GM12878 (cell line): ENCODE measurements around the gene DMRTA2. TPM values are rescaled to one million over a fixed set of nuclear protein-coding genes. Genes with fewer than 3 reads are reported as not detected.

Experiments
- ATAC-seq: fragments of 200-7000 bp; cut with Tn5 transposase; 3 replicates; pipeline ENCODE4 v1.9.1; 2020; ENCODE audit warnings: mild to moderate bottlenecking, moderate library complexity
- BruUV-seq: library from RNA; stranded (reverse); fragments of 400-500 nt; replicated peaks from 2 replicates; lab custom pipeline; 2021; lab: Mats Ljungman, UMichigan
- CTCF ChIA-PET: fragments of 300-600 bp; sonication (Branson Sonifier 250); formaldehyde crosslinking; extraction: SDS; loops from one replicate; lab custom pipeline; 2021; ENCODE audit warnings: inconsistent platforms; lab: Yijun Ruan, JAX
- POLR2A ChIA-PET: fragments of 350-600 bp; formaldehyde crosslinking; extraction: SDS; loops from one replicate; lab custom pipeline; 2021; ENCODE audit warnings: inconsistent platforms; lab: Charles Lee
- RAD21 ChIA-PET: fragments of 300-600 bp; sonication (Branson Sonifier 250); formaldehyde crosslinking; loops from one replicate; lab custom pipeline; 2023; ENCODE audit warnings: antibody characterized with exemption; ENCODE audit not compliant: unreplicated experiment; lab: Charles Lee
- SMC1A ChIA-PET: fragments of 300-600 bp; sonication (Branson Sonifier 250); formaldehyde crosslinking; loops from one replicate; lab custom pipeline; 2023; ENCODE audit not compliant: unreplicated experiment, uncharacterized antibody; lab: Charles Lee
- DNase-seq: peaks from one replicate; pipeline ENCODE4 v3.0.0-alpha.2; 2011; ENCODE audit warnings: low read depth, low spot score
- FAIRE-seq: peaks from 3 replicates; lab custom pipeline; 2011; peaks lifted over from hg19 to GRCh38; lab: Jason Lieb, UNC
- H2AFZ ChIP-seq: 2 replicates; pipeline ENCODE4 v1.6.0; 2011; ENCODE audit warnings: low read depth, low read length, control low read depth; ENCODE audit not compliant: control insufficient read depth
- H3K27ac ChIP-seq: 2 replicates; pipeline ENCODE4 v1.5.1; 2011; ENCODE audit warnings: control low read depth; ENCODE audit not compliant: control insufficient read depth, insufficient read depth
- H3K27me3 ChIP-seq, 2 experiments: replicated peaks in 1 of 2; 2 replicates each; pipeline versions ENCODE4 v1.6.0 to v1.6.1; 2011; ENCODE audit warnings: low read length in 1 of 2; ENCODE audit not compliant: control insufficient read depth in 2 of 2, insufficient read depth in 2 of 2
- H3K36me3 ChIP-seq, 2 experiments: 2 replicates each; pipeline ENCODE4 v1.5.1; 2011; ENCODE audit warnings: low read length in 1 of 2; ENCODE audit not compliant: control insufficient read depth in 2 of 2, insufficient read depth in 2 of 2
- H3K4me1 ChIP-seq: 2 replicates; pipeline ENCODE4 v1.6.1; 2011; ENCODE audit warnings: mild to moderate bottlenecking, low read length, moderate library complexity, mixed read lengths; ENCODE audit not compliant: control insufficient read depth, insufficient read depth
- H3K4me2 ChIP-seq: 2 replicates; pipeline ENCODE4 v1.6.0; 2011; ENCODE audit warnings: control low read depth; ENCODE audit not compliant: control insufficient read depth, insufficient read depth
- H3K4me3 ChIP-seq: fragments of 200-600 bp; sonication (generic); 2 replicates; pipeline ENCODE4 v1.5.1; 2016
- H3K79me2 ChIP-seq: 2 replicates; pipeline ENCODE4 v1.6.0; 2011; ENCODE audit warnings: low read length; ENCODE audit not compliant: control insufficient read depth, insufficient read depth
- H3K9ac ChIP-seq: 2 replicates; pipeline ENCODE4 v1.8.0; 2011; ENCODE audit warnings: low read length, control low read depth, mixed read lengths; ENCODE audit not compliant: control insufficient read depth, insufficient read depth
- H3K9me3 ChIP-seq: replicated peaks from 3 replicates; pipeline ENCODE4 v1.5.1; 2011; ENCODE audit warnings: mild to moderate bottlenecking, low read length; ENCODE audit not compliant: control insufficient read depth, insufficient read depth
- H4K20me1 ChIP-seq: 2 replicates; pipeline ENCODE4 v1.6.0; 2011; ENCODE audit not compliant: control insufficient read depth, insufficient read depth
- BRCA1 ChIP-seq: IDR thresholded peaks from 2 replicates; pipeline ENCODE4 v1.6.1; 2011; ENCODE audit warnings: low read depth, low read length, improper control_type of control experiment
- EED ChIP-seq: sonication (generic); IDR thresholded peaks from 2 replicates; pipeline ENCODE4 v1.6.1; 2016; ENCODE audit warnings: antibody characterized with exemption, low read depth
- JUND ChIP-seq: IDR thresholded peaks from 2 replicates; pipeline ENCODE4 v1.6.1; 2012; ENCODE audit warnings: low read depth, mild to moderate bottlenecking, low read length, improper control_type of control experiment, moderate library complexity
- KDM1A ChIP-seq: fragments of 200-600 bp; sonication (generic); IDR thresholded peaks from 2 replicates; pipeline ENCODE4 v1.6.1; 2016; ENCODE audit warnings: borderline replicate concordance
- MEF2A ChIP-seq: IDR thresholded peaks from 2 replicates; pipeline ENCODE4 v1.6.1; 2011; ENCODE audit warnings: low read depth, mild to moderate bottlenecking, low read length, moderate library complexity; ENCODE audit not compliant: insufficient read depth
- MYC ChIP-seq: IDR thresholded peaks from 2 replicates; pipeline ENCODE4 v1.6.1; 2011; ENCODE audit warnings: mild to moderate bottlenecking, low read length, moderate library complexity, inconsistent platforms; ENCODE audit not compliant: insufficient read depth, insufficient replicate concordance, insufficient read length, severe bottlenecking
- NRF1 ChIP-seq: conservative IDR thresholded peaks from 2 replicates; pipeline ENCODE4 v1.6.1; 2011; ENCODE audit warnings: mild to moderate bottlenecking, low read depth, low read length, improper control_type of control experiment
- POLR2AphosphoS5 ChIP-seq: IDR thresholded peaks from 2 replicates; pipeline ENCODE4 v1.6.1; 2011; ENCODE audit warnings: mild to moderate bottlenecking, low read length, inconsistent platforms
- RELA ChIP-seq: fragments of 450-650 bp; IDR thresholded peaks from 2 replicates; pipeline ENCODE4 v1.8.0; 2014; ENCODE audit warnings: borderline replicate concordance; ENCODE audit not compliant: partially characterized antibody
- SMAD1 ChIP-seq: fragments of 450-650 bp; IDR thresholded peaks from 2 replicates; pipeline ENCODE4 v1.6.1; 2018; ENCODE audit warnings: mild to moderate bottlenecking, low read depth; ENCODE audit not compliant: partially characterized antibody
- SREBF1 ChIP-seq: IDR thresholded peaks from 2 replicates; pipeline ENCODE4 v1.6.1; 2012; ENCODE audit warnings: mild to moderate bottlenecking, low read length
- SREBF2 ChIP-seq: IDR thresholded peaks from 2 replicates; pipeline ENCODE4 v1.6.1; 2012; ENCODE audit warnings: mild to moderate bottlenecking, low read length
- STAT1 ChIP-seq: fragments of 450-650 bp; conservative IDR thresholded peaks from 2 replicates; pipeline ENCODE4 v1.6.1; 2014; ENCODE audit warnings: antibody characterized with exemption, mild to moderate bottlenecking
- SUPT20H ChIP-seq: IDR thresholded peaks from 2 replicates; pipeline ENCODE4 v1.6.1; 2011; ENCODE audit warnings: low read depth, mild to moderate bottlenecking, low read length, moderate library complexity, borderline replicate concordance; ENCODE audit not compliant: control insufficient read depth
- TAF1 ChIP-seq: IDR thresholded peaks from 2 replicates; pipeline ENCODE4 v1.6.1; 2011; ENCODE audit warnings: mild to moderate bottlenecking, low read depth, low read length, borderline replicate concordance
- WGBS: methylation state at CpG from one replicate; pipeline ENCODE4 v1.1.6; 2016; ENCODE audit warnings: low lambda C conversion rate; ENCODE audit not compliant: insufficient replicate concordance, insufficient coverage; ENCODE audit errors: missing lambda C conversion rate; 5-methylcytosine and 5-hydroxymethylcytosine counted together
- in situ Hi-C: fragments of 300-500 bp; cut with MboI; formaldehyde crosslinking; loops from 9 replicates; pipeline ENCODE4 v1.14.3; 2018; ENCODE audit warnings: mixed read lengths
- intact Hi-C: fragments of 100-400 bp; cut with micrococcal nuclease; formaldehyde crosslinking; loops from one replicate; pipeline ENCODE4 v1.14.2; 2022; ENCODE audit not compliant: unreplicated experiment
- polyA plus RNA-seq, 11 experiments: library from polyadenylated mRNA; depleted of rRNA in 4 of 11; unstranded in 6 of 11; stranded (reverse) in 5 of 11; fragments of >200 nt; fragmentation: Nextera tagmentation in 4 of 11; fragmentation: Illumina TruSeq in 1 of 11; extraction: Ambion mirVana in 4 of 11; extraction: Trizol in 1 of 11; gene quantifications; 1 replicate in 1 of 11; 2 replicates in 10 of 11; pipeline versions ENCODE4 v1.2.1 to v1.2.3, GENCODE V29; 2011 to 2016; ENCODE audit warnings: inconsistent platforms in 2 of 11, missing spikeins in 2 of 11, low read depth in 1 of 11
- total RNA-seq, 4 experiments: library from RNA; depleted of rRNA in 3 of 4; stranded (reverse); fragments of >200 nt in 3 of 4; fragmentation: Illumina TruSeq in 1 of 4; extraction: Trizol in 1 of 4; gene quantifications; 2 replicates each; pipeline versions ENCODE4 v1.2.1 to v1.2.3, GENCODE V29; 2013 to 2021
- TF ChIP-seq, protein P1 (sequence below): fragments of 450-650 bp; IDR thresholded peaks from 2 replicates; pipeline ENCODE4 v1.6.1; 2017; ENCODE audit warnings: low read depth, mild to moderate bottlenecking, moderate library complexity

The DMRTA2 gene
- total and polyA plus RNA-seq, 10 of the 15 experiments (the other 5 are each of a cell fraction or from before 2014, with no cell fraction given), result not detected

DNA sequence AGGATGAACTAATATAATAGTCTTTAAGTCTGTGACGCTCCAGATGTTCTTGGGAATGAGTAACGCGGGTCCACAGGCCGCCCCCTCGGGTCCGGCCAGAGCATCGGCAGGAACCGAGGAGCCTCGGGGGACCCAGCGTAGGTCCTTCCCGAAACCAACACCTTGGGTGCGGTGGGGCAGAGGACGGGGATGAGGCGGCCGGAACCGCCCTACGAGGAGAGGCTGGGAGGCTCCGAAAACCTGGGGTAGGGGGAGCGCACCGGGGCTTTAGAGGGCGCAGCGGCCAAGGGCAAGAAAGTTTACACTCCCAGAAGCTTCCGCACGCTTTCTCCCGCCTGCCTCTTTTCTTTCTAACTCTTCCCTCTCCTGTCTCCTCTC is 7.1 kb downstream of the DMRTA2 start:
- ATAC-seq, result no peak
- in situ Hi-C loops, result no loop called here
- H3K4me1 ChIP-seq, result no peaks in the 10 kb centered on the region
- ChIA-PET CTCF (no interaction called here), RAD21 (no interaction called here), POLR2A (interaction anchor here (0.5 kb wide), 1 partner anchor 42 kb away, joined by 5 read pairs; no protein-coding TSS in a partner anchor), SMC1A (no interaction called here)
- H3K27ac ChIP-seq, result no peak overlapping the region
- WGBS, result 36% methylated on average over 25 of the region's 25 CpGs
- no peaks in the 10 kb centered on the region for H3K36me3 ChIP-seq
- TF ChIP-seq STAT1 (no peak), BRCA1 (no peak), TAF1 (no peak)
- H3K79me2 ChIP-seq, result no peaks in the 10 kb centered on the region
- peaks cover 12 to 28% of the 10 kb centered on the region in 2 experiments for H3K27me3 ChIP-seq
- no TSS peak for BruUV-seq
- H2AFZ ChIP-seq, result no peak overlapping the region
- H3K9me3 ChIP-seq, result no peaks in the 10 kb centered on the region; the same call in 2 of the 3 replicates
- H3K4me2 ChIP-seq, result no peak overlapping the region
- DNase-seq, result no peak
- H3K4me3 ChIP-seq, result no peak overlapping the region
- FAIRE-seq, result no peak
- H4K20me1 ChIP-seq, result no peaks in the 10 kb centered on the region
- intact Hi-C loops, result no loop called here
- H3K9ac ChIP-seq, result no peak overlapping the region

GRCh38 chr1:50415235-50416149 is 7.8 kb downstream of the DMRTA2 start:
- H4K20me1 ChIP-seq, result no peaks in the 10 kb centered on the region
- DNase-seq, result no peak
- no peak overlapping the region for H3K4me2 ChIP-seq
- SMC1A ChIA-PET, result no interaction called here
- RAD21 ChIA-PET, result no interaction called here
- no peak overlapping the region for H3K4me3 ChIP-seq
- intact Hi-C loops (no loop called here), in situ Hi-C loops (no loop called here)
- H3K4me1 ChIP-seq, result no peaks in the 10 kb centered on the region
- 52% methylated on average over 50 of the region's 56 CpGs for WGBS
- no peak for FAIRE-seq
- H3K36me3 ChIP-seq, result no peaks in the 10 kb centered on the region
- no peak overlapping the region for H3K27ac ChIP-seq
- peaks cover 12 to 28% of the 10 kb centered on the region in 2 experiments for H3K27me3 ChIP-seq
- ATAC-seq, result no peak
- H2AFZ ChIP-seq, result no peak overlapping the region
- H3K79me2 ChIP-seq, result no peaks in the 10 kb centered on the region
- POLR2A ChIA-PET, result interaction anchor here (0.5 kb wide), 1 partner anchor 43 kb away, joined by 5 read pairs; no protein-coding TSS in a partner anchor
- no peak overlapping the region for H3K9ac ChIP-seq
- no peaks in the 10 kb centered on the region; the same call in 2 of the 3 replicates for H3K9me3 ChIP-seq
- CTCF ChIA-PET, result no interaction called here
- BruUV-seq, result no TSS peak
- TF ChIP-seq RELA (no peak), MYC (no peak), KDM1A (no peak), EED (no peak), SREBF2 (no peak), MEF2A (no peak), NRF1 (no peak), SUPT20H (no peak), JUND (no peak), POLR2AphosphoS5 (no peak), SMAD1 (no peak), STAT1 (no peak), SREBF1 (no peak)
- TF ChIP-seq, protein P1, sequence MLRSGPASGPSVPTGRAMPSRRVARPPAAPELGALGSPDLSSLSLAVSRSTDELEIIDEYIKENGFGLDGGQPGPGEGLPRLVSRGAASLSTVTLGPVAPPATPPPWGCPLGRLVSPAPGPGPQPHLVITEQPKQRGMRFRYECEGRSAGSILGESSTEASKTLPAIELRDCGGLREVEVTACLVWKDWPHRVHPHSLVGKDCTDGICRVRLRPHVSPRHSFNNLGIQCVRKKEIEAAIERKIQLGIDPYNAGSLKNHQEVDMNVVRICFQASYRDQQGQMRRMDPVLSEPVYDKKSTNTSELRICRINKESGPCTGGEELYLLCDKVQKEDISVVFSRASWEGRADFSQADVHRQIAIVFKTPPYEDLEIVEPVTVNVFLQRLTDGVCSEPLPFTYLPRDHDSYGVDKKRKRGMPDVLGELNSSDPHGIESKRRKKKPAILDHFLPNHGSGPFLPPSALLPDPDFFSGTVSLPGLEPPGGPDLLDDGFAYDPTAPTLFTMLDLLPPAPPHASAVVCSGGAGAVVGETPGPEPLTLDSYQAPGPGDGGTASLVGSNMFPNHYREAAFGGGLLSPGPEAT, result no peak
